Panc1 (cell line): ENCODE data around the gene ARRDC5. TPM values are rescaled to one million over a fixed set of nuclear protein-coding genes. Genes with fewer than 3 reads are reported as not detected.

Experiments
- ATAC-seq: fragments of 200-7000 bp; cut with Tn5 transposase; 2 replicates; pipeline ENCODE4 v1.9.1; 2020; ENCODE audit warnings: mild to moderate bottlenecking, moderate library complexity
- BruUV-seq: library from RNA; stranded (reverse); fragments of 400-500 nt; replicated peaks from 2 replicates; lab custom pipeline; 2021; lab: Mats Ljungman, UMichigan
- CTCF ChIA-PET: fragments of 300-600 bp; sonication (Branson Sonifier 250); formaldehyde crosslinking; loops from one replicate; lab custom pipeline; 2022; ENCODE audit warnings: antibody characterized with exemption; lab: Charles Lee
- POLR2A ChIA-PET: fragments of 300-600 bp; sonication (Branson Sonifier 250); formaldehyde crosslinking; loops from one replicate; lab custom pipeline; 2022; ENCODE audit warnings: antibody characterized with exemption; lab: Charles Lee
- DNase-seq: peaks from one replicate; pipeline ENCODE4 v3.0.0-alpha.2; 2010; ENCODE audit warnings: low read depth, low spot score
- H3K27ac ChIP-seq: 2 replicates; pipeline ENCODE4 v1.5.1; 2011; ENCODE audit warnings: mild to moderate bottlenecking, low read length, inconsistent platforms
- H3K27me3 ChIP-seq: fragments of 200-500 bp; sonication (Bioruptor generic); 2 replicates; pipeline ENCODE4 v1.6.0; 2014; ENCODE audit warnings: low read length, inconsistent platforms; ENCODE audit not compliant: control insufficient read depth, insufficient read depth
- H3K36me3 ChIP-seq: fragments of 200-500 bp; sonication (Bioruptor generic); 2 replicates; pipeline ENCODE4 v1.5.1; 2014; ENCODE audit warnings: inconsistent platforms, mild to moderate bottlenecking, low read length, moderate library complexity; ENCODE audit not compliant: control insufficient read depth, insufficient read depth
- H3K4me1 ChIP-seq: 2 replicates; pipeline ENCODE4 v1.5.1; 2011; ENCODE audit warnings: inconsistent platforms, mild to moderate bottlenecking, low read length, moderate library complexity; ENCODE audit not compliant: control insufficient read depth, insufficient read depth
- H3K4me3 ChIP-seq, 2 experiments: 2 replicates each; pipeline ENCODE4 v1.5.1; 2011 to 2012; ENCODE audit warnings: low read depth in 2 of 2, low read length in 2 of 2, mild to moderate bottlenecking in 2 of 2, inconsistent platforms in 1 of 2, moderate library complexity in 1 of 2
- H3K9me3 ChIP-seq: fragments of 200-500 bp; sonication (Bioruptor generic); 2 replicates; pipeline ENCODE4 v1.5.1; 2014; ENCODE audit warnings: low read depth, mild to moderate bottlenecking, inconsistent platforms, low read length, moderate library complexity; ENCODE audit not compliant: control insufficient read depth, insufficient read depth
- POLR2AphosphoS5 ChIP-seq: IDR thresholded peaks from 2 replicates; pipeline ENCODE4 v1.6.1; 2012; ENCODE audit warnings: mild to moderate bottlenecking, low read depth, low read length, moderate library complexity
- SIN3A ChIP-seq: IDR thresholded peaks from 2 replicates; pipeline ENCODE4 v1.6.1; 2012; ENCODE audit warnings: low read depth, mild to moderate bottlenecking, low read length, moderate library complexity, borderline replicate concordance; ENCODE audit not compliant: insufficient read depth
- TCF7L2 ChIP-seq: IDR thresholded peaks from 2 replicates; pipeline ENCODE4 v1.6.1; 2011; ENCODE audit warnings: mild to moderate bottlenecking, low read depth, low read length, inconsistent platforms
- in situ Hi-C: cut with HindIII; loops from 2 replicates; pipeline ENCODE4 v1.10.0; 2016; ENCODE audit warnings: low sequenced_read_pairs, low pct_unique_long_range_greater_than_20kb
- intact Hi-C: fragments of 100-400 bp; cut with micrococcal nuclease; formaldehyde crosslinking; loops from one replicate; pipeline ENCODE4 v1.10.0; 2022; ENCODE audit not compliant: unreplicated experiment
- total RNA-seq: library from RNA; stranded (reverse); gene quantifications from one replicate; pipeline ENCODE4 v1.2.1, GENCODE V29; 2021; ENCODE audit not compliant: unreplicated experiment
- TF ChIP-seq, protein P1 (sequence below), 2 experiments: IDR thresholded peaks; 2 replicates each; pipeline ENCODE4 v1.6.1; 2011 to 2012; ENCODE audit warnings: low read depth in 2 of 2, control low read depth in 1 of 2, low read length in 1 of 2, mild to moderate bottlenecking in 1 of 2, moderate library complexity in 1 of 2; ENCODE audit not compliant: insufficient read depth in 1 of 2
- TF ChIP-seq, protein P2 (sequence below): fragments of 450-650 bp; IDR thresholded peaks from 2 replicates; pipeline ENCODE4 v1.5.1; 2017; ENCODE audit warnings: mild to moderate bottlenecking

The ARRDC5 gene
- total RNA-seq, 1 experiment from 2014 or later = not detected

DNA sequence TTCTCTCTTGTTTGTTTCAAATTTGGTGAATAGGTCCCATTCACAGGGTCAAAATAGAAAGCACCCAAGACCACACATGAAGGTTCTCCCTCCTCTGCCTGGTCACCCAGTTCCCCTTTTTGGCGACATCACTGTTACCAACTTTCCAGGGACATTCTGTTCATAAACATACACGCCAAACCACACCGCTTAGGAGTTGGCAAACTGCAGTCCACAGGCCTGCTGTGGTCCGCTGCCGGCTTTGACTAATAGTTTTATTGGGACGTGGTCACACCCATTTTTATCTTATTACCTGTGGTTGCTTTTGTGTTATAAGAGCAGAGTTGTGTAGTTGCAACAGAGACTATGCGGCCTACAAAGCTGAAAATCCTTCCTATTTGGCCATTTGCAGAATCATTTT is 30.8 kb upstream of the ARRDC5 start:
- Histone ChIP-seq H3K27me3 (no peaks in the 10 kb centered on the region), H3K4me1 (no peaks in the 10 kb centered on the region), H3K4me3 (no peak overlapping the region), H3K36me3 (no peaks in the 10 kb centered on the region), H3K27ac (no peak overlapping the region), H3K9me3 (no peaks in the 10 kb centered on the region)
- ChIA-PET CTCF (no interaction called here), POLR2A (no interaction called here)
- DNase-seq (no peak), ATAC-seq (no peak)
- no peak for TF ChIP-seq SIN3A
- no TSS peak for BruUV-seq
- in situ Hi-C loops (no loop called here), intact Hi-C loops (no loop called here)

GRCh38 chr19:4932711-4933110 is 30.0 kb upstream of the ARRDC5 start:
- ChIA-PET CTCF (no interaction called here), POLR2A (no interaction called here)
- no peaks in the 10 kb centered on the region for H3K27me3 ChIP-seq
- no peak overlapping the region for H3K27ac ChIP-seq
- DNase-seq (no peak), ATAC-seq (no peak)
- TF ChIP-seq, protein P1, sequence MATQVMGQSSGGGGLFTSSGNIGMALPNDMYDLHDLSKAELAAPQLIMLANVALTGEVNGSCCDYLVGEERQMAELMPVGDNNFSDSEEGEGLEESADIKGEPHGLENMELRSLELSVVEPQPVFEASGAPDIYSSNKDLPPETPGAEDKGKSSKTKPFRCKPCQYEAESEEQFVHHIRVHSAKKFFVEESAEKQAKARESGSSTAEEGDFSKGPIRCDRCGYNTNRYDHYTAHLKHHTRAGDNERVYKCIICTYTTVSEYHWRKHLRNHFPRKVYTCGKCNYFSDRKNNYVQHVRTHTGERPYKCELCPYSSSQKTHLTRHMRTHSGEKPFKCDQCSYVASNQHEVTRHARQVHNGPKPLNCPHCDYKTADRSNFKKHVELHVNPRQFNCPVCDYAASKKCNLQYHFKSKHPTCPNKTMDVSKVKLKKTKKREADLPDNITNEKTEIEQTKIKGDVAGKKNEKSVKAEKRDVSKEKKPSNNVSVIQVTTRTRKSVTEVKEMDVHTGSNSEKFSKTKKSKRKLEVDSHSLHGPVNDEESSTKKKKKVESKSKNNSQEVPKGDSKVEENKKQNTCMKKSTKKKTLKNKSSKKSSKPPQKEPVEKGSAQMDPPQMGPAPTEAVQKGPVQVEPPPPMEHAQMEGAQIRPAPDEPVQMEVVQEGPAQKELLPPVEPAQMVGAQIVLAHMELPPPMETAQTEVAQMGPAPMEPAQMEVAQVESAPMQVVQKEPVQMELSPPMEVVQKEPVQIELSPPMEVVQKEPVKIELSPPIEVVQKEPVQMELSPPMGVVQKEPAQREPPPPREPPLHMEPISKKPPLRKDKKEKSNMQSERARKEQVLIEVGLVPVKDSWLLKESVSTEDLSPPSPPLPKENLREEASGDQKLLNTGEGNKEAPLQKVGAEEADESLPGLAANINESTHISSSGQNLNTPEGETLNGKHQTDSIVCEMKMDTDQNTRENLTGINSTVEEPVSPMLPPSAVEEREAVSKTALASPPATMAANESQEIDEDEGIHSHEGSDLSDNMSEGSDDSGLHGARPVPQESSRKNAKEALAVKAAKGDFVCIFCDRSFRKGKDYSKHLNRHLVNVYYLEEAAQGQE (IDR thresholded peaks at IDR 0.05; ENCODE audit: insufficient read depth in 1 of 2, low read depth in 2 of 2, low read length in 1 of 2) = no peak
- TF ChIP-seq POLR2AphosphoS5 (no peak), SIN3A (no peak), TCF7L2 (no peak)
- TF ChIP-seq, protein P2, sequence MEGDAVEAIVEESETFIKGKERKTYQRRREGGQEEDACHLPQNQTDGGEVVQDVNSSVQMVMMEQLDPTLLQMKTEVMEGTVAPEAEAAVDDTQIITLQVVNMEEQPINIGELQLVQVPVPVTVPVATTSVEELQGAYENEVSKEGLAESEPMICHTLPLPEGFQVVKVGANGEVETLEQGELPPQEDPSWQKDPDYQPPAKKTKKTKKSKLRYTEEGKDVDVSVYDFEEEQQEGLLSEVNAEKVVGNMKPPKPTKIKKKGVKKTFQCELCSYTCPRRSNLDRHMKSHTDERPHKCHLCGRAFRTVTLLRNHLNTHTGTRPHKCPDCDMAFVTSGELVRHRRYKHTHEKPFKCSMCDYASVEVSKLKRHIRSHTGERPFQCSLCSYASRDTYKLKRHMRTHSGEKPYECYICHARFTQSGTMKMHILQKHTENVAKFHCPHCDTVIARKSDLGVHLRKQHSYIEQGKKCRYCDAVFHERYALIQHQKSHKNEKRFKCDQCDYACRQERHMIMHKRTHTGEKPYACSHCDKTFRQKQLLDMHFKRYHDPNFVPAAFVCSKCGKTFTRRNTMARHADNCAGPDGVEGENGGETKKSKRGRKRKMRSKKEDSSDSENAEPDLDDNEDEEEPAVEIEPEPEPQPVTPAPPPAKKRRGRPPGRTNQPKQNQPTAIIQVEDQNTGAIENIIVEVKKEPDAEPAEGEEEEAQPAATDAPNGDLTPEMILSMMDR = no peak
- in situ Hi-C loops (no loop called here), intact Hi-C loops (no loop called here)
- no peaks in the 10 kb centered on the region for H3K36me3 ChIP-seq
- BruUV-seq = no TSS peak
- no peaks in the 10 kb centered on the region for H3K9me3 ChIP-seq
- no peak overlapping the region for H3K4me3 ChIP-seq
- no peaks in the 10 kb centered on the region for H3K4me1 ChIP-seq

- TF ChIP-seq, protein P1 (IDR thresholded peaks at IDR 0.05; ENCODE audit: insufficient read depth in 1 of 2, low read depth in 2 of 2, low read length in 1 of 2) = no peak
- TF ChIP-seq SIN3A (no peak), POLR2AphosphoS5 (no peak)
- TF ChIP-seq, protein P2 = no peak
- in situ Hi-C loops = no loop called here
- DNase-seq (no peak), ATAC-seq (no peak; the same call in 1 of the 2 replicates)
- Histone ChIP-seq H3K36me3 (no peaks in the 10 kb centered on the region), H3K9me3 (no peaks in the 10 kb centered on the region), H3K4me1 (no peaks in the 10 kb centered on the region), H3K27ac (no peak overlapping the region), H3K27me3 (no peaks in the 10 kb centered on the region), H3K4me3 (no peak overlapping the region)
- intact Hi-C loops = no loop called here
- POLR2A ChIA-PET = no interaction called here
- CTCF ChIA-PET = no interaction called here
- no TSS peak for BruUV-seq
These were observed 28.0 kb upstream of the ARRDC5 start for GRCh38 chr19:4930664-4931063.
